ENCODE results near the gene PGM5.
"Not testable (repeated sequence)": the region's sequence is repeated elsewhere in the genome, so short reads cannot be mapped to it uniquely, and the experiment has no call there.

Gene PGM5

DNA sequence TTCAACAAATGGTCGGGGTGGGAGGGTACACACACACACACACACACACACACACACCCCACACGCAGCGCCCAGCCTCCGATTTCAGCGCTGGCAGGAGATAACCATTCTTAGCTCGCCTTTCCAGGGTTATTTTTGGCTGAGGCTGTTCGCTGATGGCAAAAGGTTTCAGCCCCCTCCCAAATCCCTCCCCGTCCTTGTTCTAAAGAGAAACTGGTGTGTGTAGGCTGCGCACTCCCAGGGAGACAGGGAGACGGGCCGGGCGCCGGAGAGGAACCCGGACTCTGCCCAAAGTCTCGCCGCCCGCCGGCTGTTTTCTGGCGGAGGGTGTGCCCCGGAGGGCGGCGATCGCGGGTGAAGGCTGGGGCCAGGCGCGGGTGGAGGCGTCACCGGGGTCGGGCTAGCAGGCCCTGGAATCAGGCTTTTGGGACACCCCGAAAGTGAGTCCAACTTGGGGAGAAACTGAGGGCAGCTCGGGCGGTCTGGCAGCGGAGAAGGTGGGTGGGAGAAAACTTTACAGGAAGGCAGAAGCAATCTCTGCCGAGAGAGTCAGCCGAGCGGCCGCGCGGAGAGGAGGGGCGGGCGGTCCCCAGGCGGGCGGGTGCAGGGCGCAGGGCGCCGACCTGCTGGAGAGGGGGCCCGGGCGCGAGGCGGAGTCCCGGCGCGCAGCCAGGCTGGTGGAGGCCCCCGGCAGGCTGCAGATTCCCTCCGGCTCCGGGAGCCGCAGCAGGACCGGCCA, at the start of gene PGM5:
Gene PGM5 (plus strand): TSS at position 232 of the 739 bp plus-strand sequence. CDS start 517 bp downstream, outside the sequence.
- DNase-seq (ENCODE audit: low read depth, low spot score) = not testable (repeated sequence)

DNA sequence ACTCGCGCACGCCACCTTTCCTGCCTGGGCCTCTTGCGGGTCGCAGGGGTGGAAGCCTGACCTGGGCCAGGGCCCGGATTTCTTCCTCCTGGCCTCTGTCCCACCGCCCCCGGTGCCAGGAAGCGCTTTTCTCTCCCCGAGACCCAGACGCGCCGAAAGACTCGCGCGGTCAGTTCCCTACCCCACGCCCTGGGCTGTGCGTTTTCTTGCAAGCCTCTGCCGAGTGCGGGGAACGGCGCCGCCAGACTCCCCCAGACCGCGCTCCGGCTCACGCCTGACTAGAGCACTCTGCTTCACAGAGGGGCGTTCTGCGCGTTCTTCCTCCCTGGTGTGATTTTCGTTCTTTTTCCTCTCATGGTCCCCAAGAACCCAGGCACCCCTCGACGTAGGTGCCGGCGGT, 49.3 kb upstream of the PGM5 start:
- not testable (repeated sequence) for DNase-seq (ENCODE audit: low read depth, low spot score)

GRCh38 chr9:68307654-68308053, 48.8 kb upstream of the PGM5 start:
- DNase-seq (ENCODE audit: low read depth, low spot score) = not testable (repeated sequence)

- not testable (repeated sequence) for DNase-seq (ENCODE audit: low read depth, low spot score)
Observed at GRCh38 chr9:68311208-68311607, 45.2 kb upstream of the PGM5 start.

GRCh38 chr9:68318209-68318608, 38.2 kb upstream of the PGM5 start:
- not testable (repeated sequence) for DNase-seq (ENCODE audit: low read depth, low spot score)

DNA sequence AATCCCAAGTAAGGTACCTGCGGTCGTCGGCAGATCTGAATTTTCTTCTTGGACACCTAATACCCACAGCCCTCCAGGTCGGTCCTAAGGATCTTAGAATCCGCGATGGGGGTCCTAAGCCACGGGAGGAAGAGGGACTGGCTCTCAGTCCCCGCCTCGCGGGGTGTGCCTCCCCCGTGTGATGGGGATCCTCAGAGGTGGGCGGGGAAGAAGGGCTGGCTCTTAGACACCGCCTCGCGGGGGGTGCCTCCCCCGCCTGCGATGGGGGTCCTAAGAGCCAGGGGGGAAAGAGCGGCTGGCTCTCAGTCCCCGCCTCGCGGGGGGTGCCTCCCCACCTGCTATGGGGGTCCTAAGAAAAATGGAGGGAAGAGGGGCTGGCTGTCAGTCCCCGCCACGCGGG, 32.7 kb upstream of the PGM5 start:
- not testable (repeated sequence) for DNase-seq (ENCODE audit: low read depth, low spot score)

GRCh38 chr9:68324518-68324917, 31.9 kb upstream of the PGM5 start:
- DNase-seq (ENCODE audit: low read depth, low spot score) = not testable (repeated sequence)

DNA sequence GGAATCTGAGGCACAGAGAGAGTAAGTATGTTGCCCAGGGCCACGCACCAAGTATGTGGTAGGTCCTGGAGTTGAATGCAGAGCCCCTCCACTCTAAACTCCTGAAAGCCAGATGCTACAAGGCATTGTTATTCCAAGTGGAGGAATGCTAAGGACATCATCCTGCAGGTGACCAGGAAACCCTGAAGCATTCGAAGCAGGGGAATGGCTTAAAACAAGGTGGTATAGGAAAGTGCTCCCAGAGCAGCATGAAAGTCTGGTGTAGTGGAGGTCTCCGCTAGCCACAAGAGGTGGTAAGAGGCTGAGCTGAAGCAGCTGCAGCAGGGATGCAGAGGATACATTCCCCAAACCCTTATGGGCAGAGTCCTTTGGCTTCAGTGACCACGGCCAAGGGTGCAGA, 27.3 kb upstream of the PGM5 start:
- not testable (repeated sequence) for DNase-seq (ENCODE audit: low read depth, low spot score)

- not testable (repeated sequence) for DNase-seq (ENCODE audit: low read depth, low spot score)
Observed at GRCh38 chr9:68330531-68331173, 25.8 kb upstream of the PGM5 start.

- not testable (repeated sequence) for DNase-seq (ENCODE audit: low read depth, low spot score)
Observed at GRCh38 chr9:68332122-68332521, 24.3 kb upstream of the PGM5 start.

GRCh38 chr9:68335935-68336334, 20.5 kb upstream of the PGM5 start:
- not testable (repeated sequence) for DNase-seq (ENCODE audit: low read depth, low spot score)

- not testable (repeated sequence) for DNase-seq (ENCODE audit: low read depth, low spot score)
Observed at GRCh38 chr9:68336639-68337339, 19.6 kb upstream of the PGM5 start.

GRCh38 chr9:68338000-68338399, 18.4 kb upstream of the PGM5 start:
- not testable (repeated sequence) for DNase-seq (ENCODE audit: low read depth, low spot score)

DNA sequence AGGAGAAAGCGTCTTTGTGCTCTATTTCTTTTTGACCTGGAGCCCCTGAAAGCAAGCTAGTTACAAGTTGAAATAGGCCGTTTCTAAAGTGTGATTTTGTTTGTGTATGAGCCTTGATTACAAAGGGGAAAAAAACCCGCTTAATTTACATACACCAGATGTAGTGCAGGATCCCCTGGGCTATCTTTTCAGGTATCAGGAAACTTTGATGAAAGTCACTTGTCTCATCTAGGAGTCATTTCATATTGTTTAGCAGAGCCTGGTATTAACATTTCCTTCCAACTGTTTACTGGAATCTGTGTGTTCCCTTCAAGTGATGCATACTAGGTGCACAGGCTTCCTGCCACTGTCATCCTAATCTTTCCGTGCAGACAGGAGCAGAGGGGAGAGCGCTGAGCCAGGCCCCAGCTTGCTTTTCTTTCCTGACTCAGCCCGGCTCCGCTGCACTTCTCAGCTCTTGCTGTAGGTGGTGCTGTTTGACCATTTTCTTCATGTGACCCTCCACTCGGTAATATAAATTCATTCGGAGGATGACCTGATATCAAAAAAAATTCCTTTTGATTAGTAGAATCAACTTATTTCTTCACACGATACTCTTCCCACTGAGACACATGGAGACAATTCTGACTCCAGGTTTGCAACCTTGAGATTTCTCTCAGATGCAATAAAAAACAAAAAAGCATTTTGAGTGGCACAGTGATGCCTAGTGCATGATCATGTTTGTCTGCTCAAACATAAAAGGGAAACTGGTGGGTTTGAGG, 14.0 kb upstream of the PGM5 start:
- not testable (repeated sequence) for DNase-seq (ENCODE audit: low read depth, low spot score)

GRCh38 chr9:68343242-68343641, 13.2 kb upstream of the PGM5 start:
- not testable (repeated sequence) for DNase-seq (ENCODE audit: low read depth, low spot score)

DNA sequence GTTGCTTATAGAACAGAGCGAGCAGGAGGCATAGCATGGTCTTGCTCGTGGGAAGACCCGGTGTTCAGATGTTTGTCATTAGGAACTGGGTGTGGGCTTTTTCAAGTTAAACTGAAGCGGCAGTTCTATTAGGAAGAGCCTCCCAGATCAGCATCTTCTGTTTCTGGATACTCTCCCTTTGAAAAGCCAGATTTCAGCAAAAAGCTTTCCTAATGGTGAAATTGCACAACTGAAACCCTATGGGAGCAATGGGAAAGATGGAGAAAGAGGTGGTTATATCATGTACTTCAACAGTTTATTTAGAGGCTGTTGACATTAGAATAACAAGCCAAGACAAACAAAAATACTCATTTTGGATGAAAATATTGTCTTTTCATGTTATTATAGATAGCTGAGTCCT, 12.4 kb upstream of the PGM5 start:
- DNase-seq (ENCODE audit: low read depth, low spot score) = not testable (repeated sequence)

DNA sequence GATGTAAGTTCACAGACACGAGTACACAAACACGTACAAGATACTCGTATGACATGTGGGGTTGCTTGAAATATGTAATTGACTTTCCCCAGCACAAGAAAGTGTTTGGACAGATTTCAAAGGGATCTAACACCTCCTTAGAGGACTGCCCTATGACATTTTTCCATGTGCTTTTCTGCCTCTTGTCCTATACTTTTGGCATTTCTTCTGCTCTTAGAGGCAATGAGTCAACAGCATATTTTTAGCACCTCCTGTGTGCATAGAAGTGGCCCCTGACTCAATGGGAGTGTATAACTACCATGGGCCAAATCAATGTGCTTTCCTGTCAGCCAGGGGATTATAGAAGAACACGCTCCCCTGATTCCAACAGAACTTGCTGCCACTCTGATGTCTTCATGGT, 4.7 kb upstream of the PGM5 start:
- not testable (repeated sequence) for DNase-seq (ENCODE audit: low read depth, low spot score)

DNA sequence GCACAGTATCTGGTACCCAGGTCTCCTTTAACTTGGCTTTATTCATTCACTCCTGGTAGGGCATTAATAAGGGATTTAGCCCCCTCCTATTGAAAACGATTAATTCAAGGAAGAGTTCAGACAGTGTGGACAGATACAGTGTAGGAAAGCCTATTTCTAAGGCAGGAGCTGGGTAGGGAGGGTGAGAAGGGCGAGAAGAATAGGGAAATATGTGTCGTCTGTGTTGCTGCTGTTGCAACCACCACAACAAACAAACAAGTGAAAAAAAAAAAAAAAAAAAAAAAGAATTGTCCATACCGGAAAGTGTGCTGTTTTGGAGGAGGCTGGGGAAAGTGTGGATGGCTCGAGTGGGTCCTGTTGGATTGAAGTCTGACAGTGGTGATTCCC, 425 bp upstream of the PGM5 start:
- DNase-seq (ENCODE audit: low read depth, low spot score) = not testable (repeated sequence)

GRCh38 chr9:68357119-68357714, 806 bp downstream of the PGM5 start:
- DNase-seq (ENCODE audit: low read depth, low spot score) = not testable (repeated sequence)

- DNase-seq (ENCODE audit: low read depth, low spot score) = not testable (repeated sequence)
Observed at GRCh38 chr9:68366933-68367547, 10.6 kb downstream of the PGM5 start.

DNA sequence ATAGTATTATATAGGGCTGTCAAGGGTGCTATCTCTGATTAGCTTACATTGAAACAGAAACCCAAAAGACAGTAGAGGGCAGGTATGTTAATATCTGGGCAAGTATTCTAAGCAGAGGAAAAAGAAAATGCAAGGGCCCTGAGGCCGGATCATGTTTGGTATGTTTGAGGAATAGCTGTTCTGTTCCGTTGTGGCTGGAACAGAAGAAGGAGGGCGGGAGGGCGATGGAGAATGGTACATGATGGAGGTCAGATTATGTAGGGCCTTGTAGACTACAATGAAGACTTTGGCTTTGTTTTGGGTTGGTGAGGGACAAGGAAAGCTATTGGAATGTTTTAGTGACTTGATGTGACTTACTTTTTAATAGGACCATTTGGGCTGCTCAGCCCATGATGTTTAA, 19.4 kb downstream of the PGM5 start:
- not testable (repeated sequence) for DNase-seq (ENCODE audit: low read depth, low spot score)
